WTC11 (cell line): Measurements from ENCODE around the gene MED12L. TPM values are rescaled to one million over a fixed set of nuclear protein-coding genes. Genes with fewer than 3 reads are reported as not detected.

ENCODE experiments used
- ATAC-seq: fragments of 200-7000 bp; cut with Tn5 transposase; 2 replicates; pipeline ENCODE4 v1.10.0; 2021; ENCODE audit warnings: mild to moderate bottlenecking, moderate library complexity
- CTCF ChIA-PET: fragments of 300-600 bp; sonication (Branson Sonifier 250); formaldehyde crosslinking; loops from one replicate; lab custom pipeline; 2021; ENCODE audit warnings: antibody characterized with exemption; lab: Charles Lee
- POLR2A ChIA-PET: fragments of 350-600 bp; sonication (Branson Sonifier 250); formaldehyde crosslinking; loops from one replicate; lab custom pipeline; 2021; ENCODE audit warnings: antibody characterized with exemption; lab: Charles Lee
- DNase-seq: peaks from one replicate; pipeline ENCODE4 v3.0.0; 2021; ENCODE audit warnings: low spot score
- H3K27ac Mint-ChIP-seq: 2 replicates; pipeline ENCODE4 v1.8.0; 2021; ENCODE audit warnings: mixed read lengths
- H3K27me3 Mint-ChIP-seq: 2 replicates; pipeline ENCODE4 v1.8.0; 2021; ENCODE audit warnings: low read depth, mild to moderate bottlenecking, moderate library complexity, mixed read lengths
- H3K36me3 Mint-ChIP-seq: 2 replicates; pipeline ENCODE4 v1.8.0; 2021; ENCODE audit warnings: mixed read lengths
- H3K4me1 Mint-ChIP-seq: 2 replicates; pipeline ENCODE4 v1.8.0; 2022; ENCODE audit warnings: mixed read lengths
- H3K4me3 Mint-ChIP-seq: 2 replicates; pipeline ENCODE4 v1.8.0; 2021; ENCODE audit warnings: mild to moderate bottlenecking, moderate library complexity, mixed read lengths
- H3K9me3 Mint-ChIP-seq: 2 replicates; pipeline ENCODE4 v1.8.0; 2021; ENCODE audit warnings: mixed read lengths
- CREB1 ChIP-seq: sonication (generic); formaldehyde crosslinking; IDR thresholded peaks from 2 replicates; pipeline ENCODE4 v1.8.0; 2023; ENCODE audit warnings: mild to moderate bottlenecking, missing genetic modification reagents
- CTCF ChIP-seq: fragments of 200-600 bp; IDR thresholded peaks from 2 replicates; pipeline ENCODE4 v1.8.0; 2022; ENCODE audit warnings: antibody characterized with exemption
- EMX1 ChIP-seq: fragments of 250-450 bp; sonication (Bioruptor Pico); IDR thresholded peaks from 2 replicates; pipeline ENCODE4 v1.8.0; 2021; ENCODE audit warnings: mild to moderate bottlenecking
- JAZF1 ChIP-seq: fragments of 250-450 bp; sonication (Bioruptor Pico); IDR thresholded peaks from 2 replicates; pipeline ENCODE4 v1.9.0; 2021; ENCODE audit warnings: moderate library complexity, mild to moderate bottlenecking, inconsistent platforms
- NFATC4 ChIP-seq: fragments of 250-450 bp; sonication (Bioruptor Pico); IDR thresholded peaks from 2 replicates; pipeline ENCODE4 v1.9.0; 2021; ENCODE audit warnings: mild to moderate bottlenecking
- NR1H2 ChIP-seq: sonication (generic); formaldehyde crosslinking; IDR thresholded peaks from 2 replicates; pipeline ENCODE4 v1.9.0; 2021; ENCODE audit warnings: mild to moderate bottlenecking, moderate library complexity, missing genetic modification reagents
- OVOL2 ChIP-seq: fragments of 250-450 bp; sonication (Bioruptor Pico); IDR thresholded peaks from 2 replicates; pipeline ENCODE4 v1.9.0; 2021; ENCODE audit warnings: mild to moderate bottlenecking, borderline replicate concordance
- PREB ChIP-seq: sonication (generic); formaldehyde crosslinking; IDR thresholded peaks from 2 replicates; pipeline ENCODE4 v1.8.1; 2022; ENCODE audit warnings: mild to moderate bottlenecking, missing genetic modification reagents, moderate library complexity, borderline replicate concordance
- RELA ChIP-seq: sonication (generic); formaldehyde crosslinking; IDR thresholded peaks from 2 replicates; pipeline ENCODE4 v1.8.1; 2022; ENCODE audit warnings: missing genetic modification reagents, mild to moderate bottlenecking, borderline replicate concordance
- ZMAT4 ChIP-seq: fragments of 250-450 bp; sonication (Bioruptor Pico); IDR thresholded peaks from 2 replicates; pipeline ENCODE4 v1.9.0; 2021; ENCODE audit warnings: mild to moderate bottlenecking
- ZNF121 ChIP-seq: sonication (generic); formaldehyde crosslinking; IDR thresholded peaks from 2 replicates; pipeline ENCODE4 v1.8.0; 2023; ENCODE audit warnings: missing genetic modification reagents
- ZNF317 ChIP-seq: sonication (generic); formaldehyde crosslinking; IDR thresholded peaks from 2 replicates; pipeline ENCODE4 v1.8.1; 2023; ENCODE audit warnings: low read depth, mild to moderate bottlenecking, moderate library complexity, missing genetic modification reagents, borderline replicate concordance
- ZNF425 ChIP-seq: fragments of 250-450 bp; sonication (Bioruptor Pico); conservative IDR thresholded peaks from 2 replicates; pipeline ENCODE4 v1.9.0; 2021; ENCODE audit warnings: mild to moderate bottlenecking
- total RNA-seq: library from RNA; stranded (reverse); gene quantifications from 3 replicates; pipeline ENCODE4 v1.2.3, GENCODE V29; 2021
- TF ChIP-seq, protein P1 (sequence below): sonication (generic); formaldehyde crosslinking; conservative IDR thresholded peaks from 2 replicates; pipeline ENCODE4 v1.8.1; 2023; ENCODE audit warnings: mild to moderate bottlenecking, low read depth, missing genetic modification reagents, moderate library complexity
- TF ChIP-seq, protein P2 (sequence below): sonication (generic); formaldehyde crosslinking; IDR thresholded peaks from 2 replicates; pipeline ENCODE4 v1.8.0; 2023; ENCODE audit warnings: missing genetic modification reagents
- TF ChIP-seq, protein P3 (sequence below): sonication (generic); formaldehyde crosslinking; IDR thresholded peaks from 2 replicates; pipeline ENCODE4 v1.8.0; 2022; ENCODE audit warnings: mild to moderate bottlenecking, missing genetic modification reagents
- TF ChIP-seq, protein P4 (sequence below): sonication (generic); formaldehyde crosslinking; IDR thresholded peaks from 2 replicates; pipeline ENCODE4 v1.8.1; 2023; ENCODE audit warnings: mild to moderate bottlenecking, missing genetic modification reagents, borderline replicate concordance

MED12L gene
- total RNA-seq, 1 experiment from 2014 or later, result 27.4 TPM

DNA sequence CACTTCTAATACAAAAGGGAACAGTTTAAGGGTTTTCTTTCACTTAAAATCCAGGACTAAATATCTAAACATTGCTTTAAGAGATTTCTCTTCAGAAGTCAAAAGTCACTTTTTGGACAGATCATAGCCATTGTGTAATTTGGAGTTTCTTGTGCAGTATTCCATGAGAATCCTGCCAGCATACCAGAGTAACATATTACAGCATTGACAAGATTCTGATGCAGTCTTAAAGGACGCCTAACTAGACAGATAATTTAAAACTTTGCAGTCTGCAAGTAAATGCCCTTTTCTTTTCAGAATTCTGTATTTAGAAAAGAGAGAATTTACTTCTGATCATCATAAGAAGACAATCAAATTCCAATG is 392.9 kb downstream of the MED12L start (continued):
- TF ChIP-seq, protein P1, sequence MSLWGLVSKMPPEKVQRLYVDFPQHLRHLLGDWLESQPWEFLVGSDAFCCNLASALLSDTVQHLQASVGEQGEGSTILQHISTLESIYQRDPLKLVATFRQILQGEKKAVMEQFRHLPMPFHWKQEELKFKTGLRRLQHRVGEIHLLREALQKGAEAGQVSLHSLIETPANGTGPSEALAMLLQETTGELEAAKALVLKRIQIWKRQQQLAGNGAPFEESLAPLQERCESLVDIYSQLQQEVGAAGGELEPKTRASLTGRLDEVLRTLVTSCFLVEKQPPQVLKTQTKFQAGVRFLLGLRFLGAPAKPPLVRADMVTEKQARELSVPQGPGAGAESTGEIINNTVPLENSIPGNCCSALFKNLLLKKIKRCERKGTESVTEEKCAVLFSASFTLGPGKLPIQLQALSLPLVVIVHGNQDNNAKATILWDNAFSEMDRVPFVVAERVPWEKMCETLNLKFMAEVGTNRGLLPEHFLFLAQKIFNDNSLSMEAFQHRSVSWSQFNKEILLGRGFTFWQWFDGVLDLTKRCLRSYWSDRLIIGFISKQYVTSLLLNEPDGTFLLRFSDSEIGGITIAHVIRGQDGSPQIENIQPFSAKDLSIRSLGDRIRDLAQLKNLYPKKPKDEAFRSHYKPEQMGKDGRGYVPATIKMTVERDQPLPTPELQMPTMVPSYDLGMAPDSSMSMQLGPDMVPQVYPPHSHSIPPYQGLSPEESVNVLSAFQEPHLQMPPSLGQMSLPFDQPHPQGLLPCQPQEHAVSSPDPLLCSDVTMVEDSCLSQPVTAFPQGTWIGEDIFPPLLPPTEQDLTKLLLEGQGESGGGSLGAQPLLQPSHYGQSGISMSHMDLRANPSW (CRISPR knock-in tag), result no peak
- TF ChIP-seq, protein P2, sequence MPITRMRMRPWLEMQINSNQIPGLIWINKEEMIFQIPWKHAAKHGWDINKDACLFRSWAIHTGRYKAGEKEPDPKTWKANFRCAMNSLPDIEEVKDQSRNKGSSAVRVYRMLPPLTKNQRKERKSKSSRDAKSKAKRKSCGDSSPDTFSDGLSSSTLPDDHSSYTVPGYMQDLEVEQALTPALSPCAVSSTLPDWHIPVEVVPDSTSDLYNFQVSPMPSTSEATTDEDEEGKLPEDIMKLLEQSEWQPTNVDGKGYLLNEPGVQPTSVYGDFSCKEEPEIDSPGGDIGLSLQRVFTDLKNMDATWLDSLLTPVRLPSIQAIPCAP (CRISPR knock-in tag), result no peak
- TF ChIP-seq CREB1 (CRISPR knock-in tag), result no peak
- TF ChIP-seq JAZF1 (CRISPR knock-in tag), result no peak
- TF ChIP-seq PREB (CRISPR knock-in tag), result no peak
- TF ChIP-seq ZNF121 (CRISPR knock-in tag), result no peak
- TF ChIP-seq OVOL2 (CRISPR knock-in tag), result no peak
- no peak for TF ChIP-seq ZNF317 (CRISPR knock-in tag)
- no peak for TF ChIP-seq NFATC4
- TF ChIP-seq RELA, result no peak
- TF ChIP-seq NR1H2 (CRISPR knock-in tag), result no peak
- TF ChIP-seq EMX1 (CRISPR knock-in tag), result no peak

- no peak for ATAC-seq
- POLR2A ChIA-PET, result no interaction called here
- peaks cover 19% of the 10 kb centered on the region for H3K4me1 Mint-ChIP-seq
Measured at GRCh38 chr3:151479452-151479851, 394.0 kb downstream of the MED12L start.

More at GRCh38 chr3:151479452-151479851, 394.0 kb downstream of the MED12L start:
- Mint-ChIP-seq H3K4me3 (no peak overlapping the region), H3K27ac (no peak overlapping the region; the same call in 1 of the 2 replicates), H3K27me3 (no peaks in the 10 kb centered on the region), H3K9me3 (no peaks in the 10 kb centered on the region), H3K36me3 (no peaks in the 10 kb centered on the region)
- CTCF ChIA-PET, result no interaction called here
- DNase-seq, result no peak
- TF ChIP-seq ZNF425 (no peak), CREB1 (CRISPR knock-in tag) (no peak), ZMAT4 (CRISPR knock-in tag) (no peak), CTCF (no peak)
- TF ChIP-seq, protein P3, sequence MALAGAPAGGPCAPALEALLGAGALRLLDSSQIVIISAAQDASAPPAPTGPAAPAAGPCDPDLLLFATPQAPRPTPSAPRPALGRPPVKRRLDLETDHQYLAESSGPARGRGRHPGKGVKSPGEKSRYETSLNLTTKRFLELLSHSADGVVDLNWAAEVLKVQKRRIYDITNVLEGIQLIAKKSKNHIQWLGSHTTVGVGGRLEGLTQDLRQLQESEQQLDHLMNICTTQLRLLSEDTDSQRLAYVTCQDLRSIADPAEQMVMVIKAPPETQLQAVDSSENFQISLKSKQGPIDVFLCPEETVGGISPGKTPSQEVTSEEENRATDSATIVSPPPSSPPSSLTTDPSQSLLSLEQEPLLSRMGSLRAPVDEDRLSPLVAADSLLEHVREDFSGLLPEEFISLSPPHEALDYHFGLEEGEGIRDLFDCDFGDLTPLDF, result no peak
- TF ChIP-seq, protein P4, sequence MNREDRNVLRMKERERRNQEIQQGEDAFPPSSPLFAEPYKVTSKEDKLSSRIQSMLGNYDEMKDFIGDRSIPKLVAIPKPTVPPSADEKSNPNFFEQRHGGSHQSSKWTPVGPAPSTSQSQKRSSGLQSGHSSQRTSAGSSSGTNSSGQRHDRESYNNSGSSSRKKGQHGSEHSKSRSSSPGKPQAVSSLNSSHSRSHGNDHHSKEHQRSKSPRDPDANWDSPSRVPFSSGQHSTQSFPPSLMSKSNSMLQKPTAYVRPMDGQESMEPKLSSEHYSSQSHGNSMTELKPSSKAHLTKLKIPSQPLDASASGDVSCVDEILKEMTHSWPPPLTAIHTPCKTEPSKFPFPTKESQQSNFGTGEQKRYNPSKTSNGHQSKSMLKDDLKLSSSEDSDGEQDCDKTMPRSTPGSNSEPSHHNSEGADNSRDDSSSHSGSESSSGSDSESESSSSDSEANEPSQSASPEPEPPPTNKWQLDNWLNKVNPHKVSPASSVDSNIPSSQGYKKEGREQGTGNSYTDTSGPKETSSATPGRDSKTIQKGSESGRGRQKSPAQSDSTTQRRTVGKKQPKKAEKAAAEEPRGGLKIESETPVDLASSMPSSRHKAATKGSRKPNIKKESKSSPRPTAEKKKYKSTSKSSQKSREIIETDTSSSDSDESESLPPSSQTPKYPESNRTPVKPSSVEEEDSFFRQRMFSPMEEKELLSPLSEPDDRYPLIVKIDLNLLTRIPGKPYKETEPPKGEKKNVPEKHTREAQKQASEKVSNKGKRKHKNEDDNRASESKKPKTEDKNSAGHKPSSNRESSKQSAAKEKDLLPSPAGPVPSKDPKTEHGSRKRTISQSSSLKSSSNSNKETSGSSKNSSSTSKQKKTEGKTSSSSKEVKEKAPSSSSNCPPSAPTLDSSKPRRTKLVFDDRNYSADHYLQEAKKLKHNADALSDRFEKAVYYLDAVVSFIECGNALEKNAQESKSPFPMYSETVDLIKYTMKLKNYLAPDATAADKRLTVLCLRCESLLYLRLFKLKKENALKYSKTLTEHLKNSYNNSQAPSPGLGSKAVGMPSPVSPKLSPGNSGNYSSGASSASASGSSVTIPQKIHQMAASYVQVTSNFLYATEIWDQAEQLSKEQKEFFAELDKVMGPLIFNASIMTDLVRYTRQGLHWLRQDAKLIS, result no peak
